Stimulated activated memory B cell treated with anti-CD40 and anti-IgM and Interleukin-4, amounts not matched to agents 10 μg/mL and 1 μg/mL and 100 μg/mL, for 72 hours (primary cell): ENCODE data around the gene CHD1L.
A peak's percentile ranks its signal among the peaks of the same experiment; 100 is the strongest.
"Not testable (repeated sequence)": the region's sequence is repeated elsewhere in the genome, so short reads cannot be mapped to it uniquely, and the experiment has no call there.

Experiments used
- ATAC-seq: fragments of 150-1000 bp; cut with Tn5 transposase; 2 replicates; pipeline ENCODE4 v1.10.0; 2021
- H3K27ac Mint-ChIP-seq: one replicate; pipeline ENCODE4 v1.8.0; 2022; ENCODE audit warnings: mild to moderate bottlenecking, mixed read lengths
- H3K27me3 Mint-ChIP-seq: one replicate; pipeline ENCODE4 v1.8.0; 2022; ENCODE audit warnings: mixed read lengths
- H3K36me3 Mint-ChIP-seq: one replicate; pipeline ENCODE4 v1.8.0; 2022; ENCODE audit warnings: mixed read lengths
- H3K4me1 Mint-ChIP-seq: one replicate; pipeline ENCODE4 v1.8.0; 2022; ENCODE audit warnings: mixed read lengths
- H3K4me3 Mint-ChIP-seq: one replicate; pipeline ENCODE4 v1.8.0; 2022; ENCODE audit warnings: mild to moderate bottlenecking, moderate library complexity, mixed read lengths
- H3K9me3 Mint-ChIP-seq: one replicate; pipeline ENCODE4 v1.8.0; 2022; ENCODE audit warnings: mixed read lengths

Gene CHD1L

DNA sequence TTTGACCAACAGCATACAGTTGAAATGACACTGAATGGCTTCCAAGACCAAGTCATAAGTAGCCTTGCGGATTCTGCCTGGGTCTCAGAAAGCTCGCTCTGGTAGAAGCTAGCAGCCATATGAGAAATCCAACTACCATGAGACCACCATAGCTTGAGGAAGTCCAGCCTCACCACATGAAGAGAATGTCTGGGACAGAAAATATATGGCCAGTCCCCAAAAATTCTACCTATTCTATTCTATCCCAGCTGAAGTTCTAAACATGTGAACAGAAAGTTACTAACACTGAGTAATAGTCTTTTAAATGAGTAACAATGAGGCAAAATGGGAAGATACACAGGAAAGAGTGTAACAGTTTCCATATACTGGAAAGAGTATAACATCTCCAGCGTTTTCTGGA, 26.4 kb upstream of the CHD1L start:
- no peak overlapping the region for H3K27ac Mint-ChIP-seq
- H3K27me3 Mint-ChIP-seq, result no peaks in the 10 kb centered on the region
- H3K4me1 Mint-ChIP-seq, result peaks cover 9% of the 10 kb centered on the region
- H3K36me3 Mint-ChIP-seq, result peaks cover 15% of the 10 kb centered on the region
- ATAC-seq, result no peak
- no peak overlapping the region for H3K4me3 Mint-ChIP-seq
- no peaks in the 10 kb centered on the region for H3K9me3 Mint-ChIP-seq

GRCh38 chr1:147217141-147217540, 25.3 kb upstream of the CHD1L start:
- H3K27ac Mint-ChIP-seq, result no peak overlapping the region
- no peaks in the 10 kb centered on the region for H3K9me3 Mint-ChIP-seq
- ATAC-seq, result no peak
- no peak overlapping the region for H3K4me3 Mint-ChIP-seq
- no peaks in the 10 kb centered on the region for H3K27me3 Mint-ChIP-seq
- peaks cover 15% of the 10 kb centered on the region for H3K36me3 Mint-ChIP-seq
- peaks cover 9% of the 10 kb centered on the region for H3K4me1 Mint-ChIP-seq

DNA sequence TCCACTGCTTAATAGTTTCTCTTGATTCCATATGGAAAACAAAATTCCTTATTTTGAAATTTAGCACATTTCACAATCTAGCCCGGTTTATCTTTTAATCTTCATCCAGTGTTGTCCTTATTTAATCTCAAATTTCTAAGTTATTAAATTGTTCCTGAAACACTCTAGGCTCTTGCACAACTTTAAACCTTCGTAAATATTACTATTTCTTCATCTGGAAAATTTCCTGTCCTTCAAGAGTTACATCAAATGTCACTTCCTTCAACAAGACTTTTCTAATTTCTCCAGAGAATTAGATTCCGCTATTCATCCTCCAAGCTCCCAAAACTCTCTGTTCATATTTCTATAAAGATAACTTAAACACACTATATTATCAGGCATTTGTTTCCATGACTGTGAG, 23.9 kb upstream of the CHD1L start:
- Mint-ChIP-seq H3K36me3 (peaks cover 5% of the 10 kb centered on the region), H3K9me3 (no peaks in the 10 kb centered on the region), H3K27me3 (no peaks in the 10 kb centered on the region), H3K4me1 (peaks cover 9% of the 10 kb centered on the region), H3K4me3 (no peak overlapping the region), H3K27ac (no peak overlapping the region)
- ATAC-seq, result no peak

- no peak for ATAC-seq
- Mint-ChIP-seq H3K4me1 (peaks cover 18% of the 10 kb centered on the region), H3K9me3 (no peaks in the 10 kb centered on the region), H3K27ac (no peak overlapping the region), H3K27me3 (no peaks in the 10 kb centered on the region), H3K4me3 (no peak overlapping the region), H3K36me3 (peaks cover 5% of the 10 kb centered on the region)
Observed at GRCh38 chr1:147223740-147224615, 18.5 kb upstream of the CHD1L start.

DNA sequence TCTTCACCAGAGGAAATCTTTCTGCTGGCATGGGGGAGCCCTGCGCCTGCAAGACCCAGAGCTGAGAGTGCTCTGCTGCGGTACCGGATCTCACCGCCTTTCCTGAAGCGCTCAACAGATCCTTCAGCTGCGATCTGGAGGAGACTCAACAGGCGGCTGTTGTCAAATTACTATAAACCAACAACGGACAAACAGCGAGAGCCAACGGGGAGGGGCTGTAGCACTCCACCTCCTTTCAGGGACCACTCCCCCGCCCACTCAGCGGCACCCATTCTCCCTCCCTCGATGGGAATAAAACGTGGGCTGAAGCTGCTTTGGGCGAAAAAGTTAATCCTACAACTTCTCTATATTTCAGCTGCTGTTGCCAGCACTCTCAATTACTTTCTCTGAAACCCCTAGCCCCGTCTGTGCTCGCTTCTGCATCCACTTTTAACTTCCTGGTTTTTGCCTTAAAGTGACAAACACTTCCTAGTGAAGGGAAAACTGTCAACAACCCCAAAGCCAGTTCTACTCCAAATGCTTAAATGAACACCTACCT, 17.2 kb upstream of the CHD1L start, which contains the start of gene FMO5:
FMO5 (minus strand) TSS at position 147 of the 538 bp plus-strand sequence. CDS start 310 bp downstream, outside the sequence.
- Mint-ChIP-seq H3K27me3 (no peaks in the 10 kb centered on the region), H3K4me1 (peaks cover 18% of the 10 kb centered on the region)

DNA sequence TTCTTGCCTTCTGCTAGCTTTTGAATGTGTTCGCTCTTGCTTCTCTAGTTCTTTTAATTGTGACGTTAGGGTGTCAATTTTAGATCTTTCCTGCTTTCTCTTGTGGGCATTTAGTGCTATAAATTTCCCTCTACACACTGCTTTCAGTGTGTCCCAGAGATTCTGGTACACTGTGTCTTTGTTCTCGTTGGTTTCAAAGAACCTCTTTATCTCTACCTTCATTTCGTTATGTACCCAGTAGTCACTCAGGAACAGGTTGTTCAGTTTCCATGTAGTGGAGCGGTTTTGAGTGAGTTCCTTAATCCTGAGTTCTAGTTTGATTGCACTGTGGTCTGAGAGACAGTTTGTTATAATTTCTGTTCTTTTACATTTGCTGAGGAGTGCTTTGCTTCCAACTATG, 11.5 kb upstream of the CHD1L start:
- ATAC-seq, H3K9me3 Mint-ChIP-seq, H3K27ac Mint-ChIP-seq, H3K4me1 Mint-ChIP-seq, H3K36me3 Mint-ChIP-seq, H3K27me3 Mint-ChIP-seq, H3K4me3 Mint-ChIP-seq: not testable (repeated sequence)

More for the DNA sequence above, 17.2 kb upstream of the CHD1L start, which contains the start of gene FMO5:
- Mint-ChIP-seq H3K4me3 (peak within 1 kb of the TSS; percentile 93), H3K27ac (peak within 1 kb of the TSS; percentile 99), H3K9me3 (no peaks in the 10 kb centered on the region), H3K36me3 (peaks cover 2% of the 10 kb centered on the region)
- peak; percentile 92 for ATAC-seq

GRCh38 chr1:147233903-147234302, 8.6 kb upstream of the CHD1L start:
- not testable (repeated sequence) for H3K4me1 Mint-ChIP-seq, H3K36me3 Mint-ChIP-seq, H3K27me3 Mint-ChIP-seq, H3K4me3 Mint-ChIP-seq, ATAC-seq, H3K9me3 Mint-ChIP-seq, H3K27ac Mint-ChIP-seq

- H3K9me3 Mint-ChIP-seq, result no peaks in the 10 kb centered on the region
Observed at GRCh38 chr1:147235822-147236221, 6.7 kb upstream of the CHD1L start.

GRCh38 chr1:147236448-147236847, 6.0 kb upstream of the CHD1L start:
- Mint-ChIP-seq H3K9me3 (no peaks in the 10 kb centered on the region), H3K27ac (no peak overlapping the region), H3K4me3 (no peak overlapping the region), H3K36me3 (no peaks in the 10 kb centered on the region), H3K4me1 (no peaks in the 10 kb centered on the region), H3K27me3 (no peaks in the 10 kb centered on the region)
- no peak for ATAC-seq

More at GRCh38 chr1:147235822-147236221, 6.7 kb upstream of the CHD1L start:
- H3K27ac Mint-ChIP-seq, result no peak overlapping the region
- no peaks in the 10 kb centered on the region for H3K27me3 Mint-ChIP-seq
- H3K4me1 Mint-ChIP-seq, result no peaks in the 10 kb centered on the region
- no peak for ATAC-seq
- H3K36me3 Mint-ChIP-seq, result no peaks in the 10 kb centered on the region
- no peak overlapping the region for H3K4me3 Mint-ChIP-seq

DNA sequence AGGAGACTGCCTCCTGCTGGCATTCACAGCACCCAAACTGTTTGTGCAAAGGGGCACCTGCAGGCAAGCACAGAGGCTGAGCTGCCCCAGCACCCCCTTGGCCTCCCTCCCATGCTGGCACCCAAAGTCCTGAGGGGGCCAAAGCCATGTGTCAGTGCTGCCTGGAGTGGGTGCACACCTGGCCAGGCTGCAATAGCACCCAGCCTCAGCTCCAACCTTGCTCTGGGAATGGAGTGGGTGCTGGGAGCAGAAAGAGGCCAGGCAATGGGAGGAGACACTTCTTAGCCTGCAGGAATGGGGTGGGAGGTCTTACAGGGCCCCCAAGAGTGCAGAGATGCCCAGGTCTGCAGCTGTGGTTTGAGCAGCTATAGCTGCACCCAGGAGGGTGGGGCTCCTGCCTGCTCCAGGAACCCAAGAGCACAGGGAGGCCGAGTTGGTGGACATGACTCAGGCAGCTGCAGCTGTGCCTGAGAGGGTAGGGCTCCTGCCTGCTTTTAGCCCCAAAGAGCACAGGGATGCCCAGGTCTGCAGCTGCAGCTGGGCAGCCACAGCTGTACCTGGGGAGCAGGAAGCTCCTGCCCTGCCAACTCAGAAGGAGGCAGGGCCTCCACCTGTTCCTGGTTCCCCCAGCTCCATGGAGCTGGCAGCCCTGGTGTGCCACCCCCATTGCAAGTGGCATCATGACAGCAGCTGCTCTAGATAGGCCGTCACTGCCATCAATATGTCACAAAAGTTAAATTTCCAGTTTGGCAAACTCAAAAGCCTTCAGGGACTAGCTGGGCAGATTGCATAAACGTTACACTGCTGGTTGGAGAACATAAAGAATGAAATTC, 5.3 kb upstream of the CHD1L start:
- H3K27ac Mint-ChIP-seq, result no peak overlapping the region
- H3K27me3 Mint-ChIP-seq, result no peaks in the 10 kb centered on the region
- no peak for ATAC-seq
- H3K36me3 Mint-ChIP-seq, result no peaks in the 10 kb centered on the region
- H3K9me3 Mint-ChIP-seq, result no peaks in the 10 kb centered on the region
- peaks cover 3% of the 10 kb centered on the region for H3K4me1 Mint-ChIP-seq
- H3K4me3 Mint-ChIP-seq, result no peak overlapping the region

- Mint-ChIP-seq H3K9me3 (no peaks in the 10 kb centered on the region), H3K36me3 (no peaks in the 10 kb centered on the region), H3K4me3 (no peak overlapping the region), H3K4me1 (peaks cover 4% of the 10 kb centered on the region), H3K27me3 (no peaks in the 10 kb centered on the region), H3K27ac (no peak overlapping the region)
- ATAC-seq, result no peak
Observed at GRCh38 chr1:147238053-147238902, 4.2 kb upstream of the CHD1L start.

DNA sequence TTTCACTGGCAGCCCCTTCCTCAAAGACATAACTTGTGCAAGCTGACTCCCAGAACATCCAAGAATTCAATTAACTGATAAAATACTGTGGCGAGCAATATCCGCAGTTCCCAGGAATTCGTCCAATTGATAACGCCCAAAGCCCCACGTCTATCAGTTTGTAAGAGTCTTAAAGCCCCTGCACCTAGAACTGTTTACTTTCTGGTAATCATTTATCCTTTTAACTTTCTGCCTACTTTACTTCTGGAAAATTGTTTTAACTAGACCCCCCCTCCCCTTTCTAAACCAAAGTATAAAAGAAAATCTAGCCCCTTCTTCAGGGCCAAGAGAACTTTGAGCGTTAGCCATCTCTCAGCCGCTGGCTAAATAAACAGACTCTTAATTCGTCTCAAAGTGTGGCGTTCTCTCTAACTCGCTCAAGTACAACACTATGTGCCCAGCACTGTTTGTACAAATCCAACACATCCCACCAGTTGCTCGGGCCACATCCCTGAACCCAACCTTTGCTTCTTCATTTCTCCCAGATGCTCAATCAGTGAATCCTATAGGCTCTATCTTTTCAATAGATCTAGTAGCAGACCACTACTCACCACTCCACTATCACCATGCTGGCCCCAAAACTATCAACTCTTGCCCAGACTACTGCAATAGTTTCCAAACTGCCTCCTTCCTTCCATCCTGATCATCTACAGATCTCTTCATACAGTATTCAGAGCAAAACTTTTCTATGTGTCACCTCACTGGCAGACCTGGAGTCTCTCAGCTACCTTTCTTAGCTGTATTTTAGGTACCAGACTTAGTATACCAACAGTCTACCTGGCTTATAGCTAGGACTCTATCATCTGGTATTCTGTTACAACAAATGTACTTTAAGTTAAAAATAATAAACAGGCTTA, 3.3 kb upstream of the CHD1L start:
- Mint-ChIP-seq H3K4me1 (peaks cover 13% of the 10 kb centered on the region), H3K4me3 (no peak overlapping the region), H3K9me3 (no peaks in the 10 kb centered on the region), H3K36me3 (peaks cover 4% of the 10 kb centered on the region), H3K27ac (no peak overlapping the region), H3K27me3 (no peaks in the 10 kb centered on the region)
- no peak for ATAC-seq

GRCh38 chr1:147240131-147240721, 2.3 kb upstream of the CHD1L start:
- H3K27ac Mint-ChIP-seq, H3K36me3 Mint-ChIP-seq, ATAC-seq, H3K4me3 Mint-ChIP-seq, H3K27me3 Mint-ChIP-seq, H3K9me3 Mint-ChIP-seq: not testable (repeated sequence)
- peaks cover 20% of the 10 kb centered on the region for H3K4me1 Mint-ChIP-seq
